GM18909 (cell line): Measurements from ENCODE around the gene UBL4A.

Source experiments
- ATAC-seq: cut with Tn5 transposase; IDR thresholded peaks from one replicate; pipeline ENCODE4 v1.9.1; 2021; ENCODE audit warnings: mild to moderate bottlenecking; ENCODE audit not compliant: unreplicated experiment, poor library complexity

Gene UBL4A

GRCh38 chrX:154441984-154442707 is 44.3 kb downstream of the UBL4A start:
- ATAC-seq: no peak

GRCh38 chrX:154441564-154441963 is 44.9 kb downstream of the UBL4A start:
- no peak for ATAC-seq

- ATAC-seq: no peak
Measured at GRCh38 chrX:154440623-154441357, 45.6 kb downstream of the UBL4A start.

GRCh38 chrX:154439841-154440240 is 46.6 kb downstream of the UBL4A start:
- no peak for ATAC-seq

- ATAC-seq: no peak
Measured at GRCh38 chrX:154437971-154438893, 48.2 kb downstream of the UBL4A start.

GRCh38 chrX:154436983-154437752 is 49.2 kb downstream of the UBL4A start, which contains the start of gene GDI1:
GDI1 (plus strand) TSS chrX:154437154; CDS start chrX:154437255, 101 bp downstream.
- no peak for ATAC-seq

- no peak for ATAC-seq
Measured at GRCh38 chrX:154436374-154436982, 49.9 kb downstream of the UBL4A start.

GRCh38 chrX:154435171-154435733 is 51.2 kb downstream of the UBL4A start:
- ATAC-seq: no peak

GRCh38 chrX:154434394-154435168 is 51.8 kb downstream of the UBL4A start:
- ATAC-seq: no peak
